AG04450 (cell line): Measurements from ENCODE around the gene SLC25A25. TPM values are rescaled to one million over a fixed set of nuclear protein-coding genes. Genes with fewer than 3 reads are reported as not detected.

Experiments
- CTCF ChIA-PET: fragments of 300-600, 350-600 bp; formaldehyde crosslinking; extraction: SDS; loops from one replicate; lab custom pipeline; 2022; ENCODE audit warnings: antibody characterized with exemption, inconsistent platforms; lab: Charles Lee
- POLR2A ChIA-PET: fragments of 350-600 bp; formaldehyde crosslinking; extraction: SDS; loops from one replicate; lab custom pipeline; 2021; ENCODE audit warnings: antibody characterized with exemption, inconsistent platforms; lab: Yijun Ruan, JAX
- DNase-seq: peaks from one replicate; pipeline ENCODE4 v3.0.0-alpha.2; 2011; ENCODE audit warnings: low read depth, low spot score
- H3K27ac ChIP-seq: one replicate; pipeline ENCODE4 v1.5.1; 2012; ENCODE audit warnings: low read depth, low read length, control low read depth
- H3K27me3 ChIP-seq: one replicate; pipeline ENCODE4 v1.6.0; 2012; ENCODE audit warnings: low read length; ENCODE audit not compliant: control insufficient read depth, insufficient read depth
- H3K4me3 ChIP-seq: 2 replicates; pipeline ENCODE4 v1.5.1; 2011; ENCODE audit warnings: mild to moderate bottlenecking, low read depth, low read length, control low read depth
- H3K9me3 ChIP-seq: 2 replicates; pipeline ENCODE4 v1.5.1; 2012; ENCODE audit warnings: low read length; ENCODE audit not compliant: control insufficient read depth, insufficient read depth
- CTCF ChIP-seq: IDR thresholded peaks from 2 replicates; pipeline ENCODE4 v1.5.1; 2011; ENCODE audit warnings: low read depth, low read length, control low read depth, inconsistent platforms
- polyA plus RNA-seq: library from polyadenylated mRNA; depleted of rRNA; stranded (reverse); fragments of >200 nt; gene quantifications from 2 replicates; pipeline ENCODE4 v1.2.3, GENCODE V29; 2011

SLC25A25 gene
- polyA plus RNA-seq, 1 experiment = 12.0 TPM

- ChIA-PET POLR2A (interaction anchor here (0.8 kb wide), 1 partner anchor 74 kb away, joined by 4 read pairs; no protein-coding TSS in a partner anchor), CTCF (interaction anchor here (0.7 to 6.7 kb wide), 5 partner anchors 8 to 149 kb away, joined by 3 to 42 read pairs (median 8); no protein-coding TSS in a partner anchor)
- Histone ChIP-seq H3K9me3 (no peaks in the 10 kb centered on the region), H3K4me3 (peak overlapping the region; percentile 48), H3K27me3 (no peaks in the 10 kb centered on the region), H3K27ac (peak overlapping the region; percentile 52)
- TF ChIP-seq CTCF = no peak
- DNase-seq = no peak
Observed at GRCh38 chr9:128092199-128092977, 24.4 kb downstream of the SLC25A25 start.

DNA sequence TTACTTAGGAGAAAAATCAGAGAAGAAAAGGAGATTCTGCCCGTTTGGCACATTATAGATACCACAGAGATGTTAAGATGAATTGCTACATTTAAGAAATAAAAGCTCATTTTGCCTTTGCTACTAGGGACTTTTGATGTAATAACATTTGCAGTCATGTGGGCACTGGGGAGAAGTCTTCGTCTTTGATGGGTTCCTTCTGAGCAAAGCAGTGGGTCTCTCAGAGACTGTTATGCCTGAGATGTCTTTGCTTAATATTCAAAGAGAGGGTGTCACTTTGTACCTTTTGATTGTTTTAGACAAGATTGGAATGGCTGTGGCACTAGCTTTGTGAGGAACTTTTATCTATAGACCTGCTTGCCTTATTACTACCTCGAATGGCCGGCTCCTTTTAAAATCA lies 25.0 kb downstream of the SLC25A25 start:
- POLR2A ChIA-PET = no interaction called here
- CTCF ChIA-PET = interaction anchor here (0.7 to 6.7 kb wide), 4 partner anchors 9 to 150 kb away, joined by 3 to 42 read pairs (median 18); no protein-coding TSS in a partner anchor
- peak overlapping the region; percentile 84 for H3K27ac ChIP-seq
- DNase-seq = no peak
- no peaks in the 10 kb centered on the region for H3K9me3 ChIP-seq
- no peaks in the 10 kb centered on the region for H3K27me3 ChIP-seq
- TF ChIP-seq CTCF = no peak
- H3K4me3 ChIP-seq = no peak overlapping the region

DNA sequence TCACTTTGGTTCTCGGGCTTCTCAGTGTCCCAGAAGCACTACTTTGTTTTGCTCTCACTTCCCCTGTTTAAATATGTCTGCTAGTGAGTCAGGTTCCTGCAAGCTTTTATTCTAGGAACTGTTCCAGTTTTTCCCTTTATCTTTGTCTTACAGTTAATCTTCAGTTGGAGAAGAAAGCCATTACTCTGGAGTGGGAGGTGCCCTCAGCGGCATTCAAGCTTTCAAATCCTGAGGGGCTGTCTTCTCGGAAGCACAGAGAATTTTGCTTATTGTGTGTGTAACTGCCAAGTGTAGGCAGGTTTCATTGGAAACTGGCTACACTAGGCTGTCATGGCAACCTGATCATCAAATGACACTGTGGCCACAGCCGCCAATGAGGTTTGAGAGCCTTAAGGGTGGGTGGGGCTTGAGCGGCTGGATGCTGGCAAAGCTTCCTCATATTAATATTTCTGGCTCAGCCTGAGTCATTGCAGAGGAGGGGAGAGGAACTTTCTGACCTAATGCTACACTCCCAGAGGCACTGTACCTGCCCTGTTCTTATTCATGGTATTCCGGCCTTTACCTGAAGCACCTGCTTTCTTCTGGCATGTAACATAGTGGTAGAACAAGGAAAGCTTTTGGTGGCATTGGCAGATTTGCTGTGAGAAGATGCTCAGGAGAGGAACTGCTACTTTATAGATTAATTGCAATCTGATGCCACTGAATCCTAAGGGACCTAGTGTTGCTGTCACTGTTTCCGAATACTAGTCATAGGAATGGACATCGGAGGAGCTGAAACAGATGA lies 26.3 kb downstream of the SLC25A25 start:
- peak; percentile 89 for DNase-seq
- Histone ChIP-seq H3K9me3 (no peaks in the 10 kb centered on the region), H3K4me3 (peak overlapping the region; percentile 42), H3K27ac (peak overlapping the region; percentile 84), H3K27me3 (no peaks in the 10 kb centered on the region)
- CTCF ChIA-PET = interaction anchor here (1.3 to 6.7 kb wide), 5 partner anchors 23 to 151 kb away, joined by 4 to 42 read pairs (median 13); no protein-coding TSS in a partner anchor
- POLR2A ChIA-PET = interaction anchor here (0.6 to 1.6 kb wide), 4 partner anchors 13 to 170 kb away, joined by 3 to 7 read pairs (median 4); partner anchors contain the start of genes EEIG1, NAIF1 and SLC25A25
- no peak for TF ChIP-seq CTCF

DNA sequence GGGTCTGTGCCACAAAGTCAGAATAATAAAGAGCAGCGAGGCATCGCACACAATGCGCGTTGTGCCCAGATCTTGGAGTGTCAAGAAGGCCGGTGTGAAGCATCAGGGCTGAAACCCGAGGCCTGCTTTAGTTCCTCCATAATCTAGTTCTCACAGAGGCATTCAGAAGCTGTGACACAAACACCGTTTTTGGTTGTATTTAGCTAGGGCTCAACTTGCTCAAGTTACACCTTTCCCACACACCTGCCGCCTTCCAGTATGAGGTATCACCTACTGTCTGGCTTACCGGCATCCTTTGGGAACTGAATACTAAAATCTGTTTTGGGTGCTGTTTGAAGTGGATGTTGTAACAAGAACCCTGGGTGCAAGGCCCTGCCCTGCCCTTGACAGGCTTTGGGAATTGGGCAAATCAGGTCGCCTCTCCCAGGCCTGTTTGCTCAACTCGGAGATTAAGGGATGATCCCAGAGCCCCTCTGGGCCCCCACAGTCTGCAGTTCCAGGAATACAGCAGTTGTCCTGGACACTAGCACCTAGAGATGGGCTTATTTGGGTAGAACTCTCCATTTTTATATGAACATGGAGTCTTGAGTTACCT lies 27.0 kb downstream of the SLC25A25 start:
- Histone ChIP-seq H3K4me3 (no peak overlapping the region), H3K9me3 (no peaks in the 10 kb centered on the region), H3K27me3 (no peaks in the 10 kb centered on the region), H3K27ac (peak overlapping the region; percentile 84)
- ChIA-PET CTCF (interaction anchor here (1.3 to 6.7 kb wide), 4 partner anchors 23 to 152 kb away, joined by 4 to 42 read pairs (median 8); no protein-coding TSS in a partner anchor), POLR2A (interaction anchor here (0.6 to 1.6 kb wide), 3 partner anchors 14 to 171 kb away, joined by 3 to 7 read pairs (median 4); partner anchors contain the start of gene EEIG1)
- DNase-seq = no peak
- TF ChIP-seq CTCF = no peak
